MM.1S (cell line): Measurements from ENCODE around the gene SYT1.

Source experiments
- CTCF ChIP-seq: fragments of 300-600 bp; sonication (generic); IDR thresholded peaks from 2 replicates; pipeline ENCODE4 v1.5.1; 2016; ENCODE audit warnings: antibody characterized with exemption, low read length, mixed read lengths
- EZH2phosphoT487 ChIP-seq: fragments of 300-600 bp; sonication (generic); IDR thresholded peaks from 2 replicates; pipeline ENCODE4 v1.6.1; 2018; ENCODE audit warnings: antibody characterized with exemption, low read length

- TF ChIP-seq CTCF (no peak), EZH2phosphoT487 (no peak)
Observed at GRCh38 chr12:79016181-79016580, 151.6 kb downstream of the SYT1 start.
